ENCODE results near the gene HDLBP. TPM values are rescaled to one million over a fixed set of nuclear protein-coding genes. Genes with fewer than 3 reads are reported as not detected.
"Not testable (repeated sequence)": the region's sequence is repeated elsewhere in the genome, so short reads cannot be mapped to it uniquely, and the experiment has no call there.

The HDLBP gene
- total RNA-seq, 1 donor from 2014 or later: 398 TPM

GRCh38 chr2:241286348-241287090 lies 29.0 kb downstream of the HDLBP start:
- intact Hi-C loops (cut with DNase I): no loop called here
- no peak for ATAC-seq
- DNase-seq (ENCODE audit: low spot score): no peak

- DNase-seq (ENCODE audit: low spot score): no peak
- ATAC-seq: no peak
- intact Hi-C loops (cut with DNase I): no loop called here
These were observed 29.9 kb downstream of the HDLBP start for GRCh38 chr2:241285596-241285995.

GRCh38 chr2:241282555-241282954 lies 32.9 kb downstream of the HDLBP start:
- intact Hi-C loops (cut with DNase I): no loop called here
- no peak for ATAC-seq
- no peak for DNase-seq (ENCODE audit: low spot score)

GRCh38 chr2:241280291-241280690 lies 35.2 kb downstream of the HDLBP start:
- intact Hi-C loops (cut with DNase I): no loop called here
- ATAC-seq: no peak
- no peak for DNase-seq (ENCODE audit: low spot score)

- DNase-seq (ENCODE audit: low spot score) (no peak), ATAC-seq (no peak)
- intact Hi-C loops (cut with DNase I): no loop called here
These were observed 35.6 kb downstream of the HDLBP start for GRCh38 chr2:241279828-241280227.

GRCh38 chr2:241279413-241279812 lies 36.1 kb downstream of the HDLBP start:
- intact Hi-C loops (cut with DNase I): no loop called here
- ATAC-seq (no peak), DNase-seq (ENCODE audit: low spot score) (no peak)

- DNase-seq (ENCODE audit: low spot score); intact Hi-C loops (cut with DNase I); ATAC-seq: not testable (repeated sequence)
These were observed 37.2 kb downstream of the HDLBP start for GRCh38 chr2:241278306-241278705.

- no peak for ATAC-seq
- intact Hi-C loops (cut with DNase I): no loop called here
- no peak for DNase-seq (ENCODE audit: low spot score)
These were observed 39.6 kb downstream of the HDLBP start for GRCh38 chr2:241275910-241276309.

- no peak for DNase-seq (ENCODE audit: low spot score)
- ATAC-seq: no peak
- intact Hi-C loops (cut with DNase I): no loop called here
These were observed 40.0 kb downstream of the HDLBP start for GRCh38 chr2:241275504-241275903.

- no peak for DNase-seq (ENCODE audit: low spot score)
- intact Hi-C loops (cut with DNase I): no loop called here
- no peak for ATAC-seq
These were observed 41.3 kb downstream of the HDLBP start for GRCh38 chr2:241274127-241274526.

- no peak for DNase-seq (ENCODE audit: low spot score)
- ATAC-seq: peak; percentile 20
- intact Hi-C loops (cut with DNase I): no loop called here
These were observed 42.1 kb downstream of the HDLBP start for GRCh38 chr2:241273210-241274020.

- peak; percentile 90 for ATAC-seq
- DNase-seq (ENCODE audit: low spot score): peak; percentile 86
- intact Hi-C loops (cut with DNase I): no loop called here
These were observed 42.9 kb downstream of the HDLBP start for GRCh38 chr2:241272303-241273209.

GRCh38 chr2:241271706-241272302 lies 43.7 kb downstream of the HDLBP start:
- ATAC-seq (peak; percentile 90), DNase-seq (ENCODE audit: low spot score) (peak; percentile 88)
- intact Hi-C loops (cut with DNase I): no loop called here

GRCh38 chr2:241270531-241270930 lies 44.9 kb downstream of the HDLBP start:
- ATAC-seq: no peak
- no peak for DNase-seq (ENCODE audit: low spot score)
- intact Hi-C loops (cut with DNase I): no loop called here

- intact Hi-C loops (cut with DNase I): no loop called here
- no peak for ATAC-seq
- no peak for DNase-seq (ENCODE audit: low spot score)
These were observed 45.6 kb downstream of the HDLBP start for GRCh38 chr2:241269707-241270520.

GRCh38 chr2:241268716-241269445 lies 46.6 kb downstream of the HDLBP start:
- ATAC-seq: no peak
- intact Hi-C loops (cut with DNase I): no loop called here
- no peak for DNase-seq (ENCODE audit: low spot score)

- intact Hi-C loops (cut with DNase I): no loop called here
- ATAC-seq (no peak), DNase-seq (ENCODE audit: low spot score) (no peak)
These were observed 47.2 kb downstream of the HDLBP start for GRCh38 chr2:241268306-241268705.

Data from sciatic nerve (tissue), 2 donors.